HG02852 (cell line): ENCODE results near the gene FXN.
"Not testable (repeated sequence)": the region's sequence is repeated elsewhere in the genome, so short reads cannot be mapped to it uniquely, and the experiment has no call there.

Source experiments
- ATAC-seq: cut with Tn5 transposase; IDR thresholded peaks from one replicate; pipeline ENCODE4 v1.9.1; 2021; ENCODE audit warnings: mild to moderate bottlenecking, moderate library complexity; ENCODE audit not compliant: unreplicated experiment

The FXN gene

DNA sequence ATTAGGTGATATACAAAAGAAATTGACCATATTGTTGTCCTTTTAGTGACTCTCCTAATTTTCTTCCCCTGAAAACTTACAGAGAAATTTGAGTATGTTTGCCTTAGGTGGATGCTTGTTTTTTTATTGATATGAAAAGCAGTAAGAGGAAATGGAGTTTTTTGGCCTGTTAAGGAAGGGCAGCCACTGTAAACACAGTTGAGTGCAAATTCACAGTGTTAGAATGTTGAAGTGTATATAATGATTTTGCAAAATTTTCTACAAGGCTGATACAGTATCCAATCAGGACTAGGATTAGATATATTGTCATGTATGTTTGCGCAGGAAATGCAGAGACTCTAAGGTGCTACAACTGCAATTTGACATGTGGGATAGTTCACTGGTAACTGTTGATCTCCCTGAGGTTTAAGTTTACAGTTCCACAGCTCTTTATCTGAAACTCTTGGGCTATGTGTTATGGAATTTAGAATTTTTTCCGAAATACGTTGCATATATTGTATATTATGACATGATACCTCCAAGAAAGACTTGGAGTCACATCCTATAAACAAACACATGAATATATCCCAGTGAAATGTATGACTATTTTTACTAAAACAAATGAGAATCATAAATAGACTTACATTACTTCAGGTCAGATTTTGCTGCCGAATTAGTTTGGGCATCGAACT, 62.5 kb downstream of the FXN start:
- ATAC-seq = no peak

- not testable (repeated sequence) for ATAC-seq
Measured at GRCh38 chr9:69103348-69103996, 67.9 kb downstream of the FXN start.

DNA sequence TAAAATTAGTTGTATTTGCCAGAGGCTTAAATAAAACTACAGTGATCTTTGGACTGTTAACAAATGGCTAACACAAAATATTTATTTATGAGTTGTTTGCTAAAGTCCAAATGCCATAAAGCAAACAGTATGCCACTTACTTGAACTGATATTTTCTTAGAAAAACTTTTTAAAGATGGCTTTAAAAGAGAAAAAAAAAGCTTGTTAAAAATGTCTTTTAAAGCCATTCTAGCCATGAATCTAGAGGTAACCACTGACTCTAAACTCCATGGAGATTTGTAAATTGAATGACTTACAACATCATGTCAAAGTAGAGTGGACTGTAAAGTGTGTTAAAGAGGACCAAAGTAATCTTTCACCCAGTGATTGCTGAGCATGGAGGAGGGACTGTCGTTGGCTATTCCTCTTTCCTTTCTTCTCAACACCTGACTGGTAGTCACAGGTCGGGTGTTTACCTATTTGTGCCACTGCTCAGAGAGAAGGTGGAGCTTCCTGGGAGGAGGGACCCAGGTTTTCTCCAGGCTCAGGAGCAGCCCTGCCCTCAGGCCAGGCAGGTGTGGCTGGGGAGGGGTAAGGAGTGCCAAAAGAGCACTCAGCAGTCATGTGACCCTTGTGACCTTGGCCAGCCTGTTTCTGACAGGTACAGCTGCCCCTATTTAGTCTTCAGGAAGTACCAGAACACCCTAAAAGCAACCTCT, 69.4 kb downstream of the FXN start:
- no peak for ATAC-seq

DNA sequence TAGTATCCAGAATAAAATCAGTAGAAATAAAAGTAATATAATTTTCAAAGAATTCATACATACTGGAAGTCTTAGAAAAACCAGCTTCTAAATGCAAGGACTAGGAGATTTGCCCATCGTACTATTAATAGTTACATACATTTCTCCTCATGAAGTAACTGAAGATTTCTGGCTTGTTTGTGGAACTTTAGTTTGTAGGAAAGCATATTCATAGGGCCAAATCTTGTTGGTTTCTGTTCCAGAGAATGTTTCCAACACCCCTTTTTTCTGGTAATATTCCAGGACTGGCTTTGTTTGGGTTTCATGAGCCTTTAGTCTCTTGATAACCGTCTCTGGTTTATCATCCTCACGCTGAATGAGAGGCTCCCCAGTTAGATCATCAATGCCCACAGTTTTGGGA, 72.2 kb downstream of the FXN start:
- no peak for ATAC-seq

- not testable (repeated sequence) for ATAC-seq
Measured at GRCh38 chr9:69108706-69109105, 73.2 kb downstream of the FXN start.

DNA sequence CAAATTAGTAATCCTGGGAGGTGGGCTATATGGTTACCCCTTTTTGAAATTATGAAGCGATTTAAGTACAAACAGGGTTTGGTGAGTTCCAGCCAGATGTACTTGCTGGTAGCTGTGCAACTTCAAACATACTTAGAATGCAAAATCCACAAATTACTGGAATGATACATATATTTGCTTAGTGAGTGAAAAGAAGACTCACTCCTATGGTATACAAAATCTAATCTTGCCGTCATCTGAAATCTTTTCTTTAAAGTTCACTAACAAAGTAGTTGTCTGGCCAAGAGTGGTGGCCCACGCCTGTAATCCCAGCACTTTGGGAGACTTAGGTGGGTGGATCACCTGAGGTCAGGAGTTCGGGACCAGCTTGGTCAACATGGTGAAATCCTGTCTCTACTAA, 73.6 kb downstream of the FXN start:
- ATAC-seq = no peak

- ATAC-seq = not testable (repeated sequence)
Measured at GRCh38 chr9:69112646-69113045, 77.1 kb downstream of the FXN start.

DNA sequence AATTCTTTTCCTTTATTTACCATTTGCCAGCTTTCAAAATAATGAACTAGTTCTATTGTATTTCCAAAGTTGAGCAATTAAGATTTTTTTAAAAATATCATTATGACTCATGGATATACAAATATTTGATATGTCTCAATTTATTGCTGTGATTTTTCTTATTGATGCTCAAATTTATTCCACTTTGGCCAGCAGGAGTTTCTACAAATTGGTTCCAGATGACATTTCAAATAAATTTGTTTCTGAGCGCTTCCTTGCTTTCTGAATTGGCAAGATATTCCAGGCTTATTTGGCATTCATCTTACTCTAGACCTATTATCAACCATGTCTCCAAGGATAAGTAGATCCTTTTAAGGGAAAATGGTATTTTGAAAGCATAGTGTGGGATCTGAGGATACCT, 80.1 kb downstream of the FXN start:
- no peak for ATAC-seq

DNA sequence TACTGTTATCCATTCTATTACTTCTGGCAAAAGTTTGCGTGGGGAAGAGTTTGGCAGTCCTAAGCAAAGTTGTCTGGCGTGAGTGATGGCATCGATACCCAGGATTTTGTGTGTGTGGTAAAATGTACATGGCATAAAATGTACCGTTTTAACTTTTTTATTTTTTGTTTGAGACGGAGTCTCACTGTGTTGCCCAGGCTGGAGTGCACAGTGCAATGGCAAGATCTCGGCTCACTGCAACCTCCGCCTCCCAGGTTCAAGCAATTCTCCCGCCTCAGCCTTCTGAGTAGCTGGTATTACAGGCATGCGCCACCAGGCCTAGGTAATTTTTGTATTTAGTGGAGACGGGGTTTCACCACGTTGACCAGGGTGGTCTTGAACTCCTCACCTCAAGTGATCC, 83.1 kb downstream of the FXN start:
- ATAC-seq = no peak

DNA sequence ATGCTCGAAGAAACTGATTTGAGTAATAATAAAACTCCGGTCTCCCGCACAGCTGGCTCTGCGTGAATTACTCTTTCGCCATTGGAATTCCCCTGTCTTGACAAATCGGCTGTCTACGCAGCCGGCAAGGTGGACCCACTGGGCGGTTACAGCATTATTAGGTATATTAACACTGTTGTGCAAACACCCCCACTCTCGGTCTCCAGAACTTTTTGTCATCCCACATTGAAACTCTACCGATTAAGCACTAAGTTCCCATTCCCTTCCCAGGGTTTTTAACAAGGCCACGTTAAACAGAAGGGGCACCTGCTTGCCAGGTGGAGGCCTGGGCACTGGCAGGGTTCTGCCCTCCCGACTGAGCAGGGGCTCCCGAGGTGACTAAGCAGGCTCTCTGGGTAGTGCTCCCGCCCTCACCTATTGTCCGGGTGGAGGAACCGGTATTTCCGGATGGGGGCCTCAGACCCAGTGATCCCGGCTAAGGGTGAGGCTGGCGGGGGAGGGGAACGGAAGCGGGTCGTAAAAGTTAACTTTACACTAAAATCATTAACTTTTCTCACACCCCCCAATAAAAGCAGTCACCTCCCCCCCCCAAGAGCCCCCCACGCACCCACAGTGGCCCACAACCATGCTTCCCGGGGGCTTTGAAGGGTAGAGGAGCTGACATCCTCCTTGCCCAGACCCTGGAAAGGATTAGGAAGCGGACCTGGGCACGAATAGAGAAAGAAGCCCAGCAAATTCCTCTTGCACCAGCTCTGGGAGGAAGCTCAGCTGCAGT, 85.0 kb downstream of the FXN start:
- no peak for ATAC-seq

DNA sequence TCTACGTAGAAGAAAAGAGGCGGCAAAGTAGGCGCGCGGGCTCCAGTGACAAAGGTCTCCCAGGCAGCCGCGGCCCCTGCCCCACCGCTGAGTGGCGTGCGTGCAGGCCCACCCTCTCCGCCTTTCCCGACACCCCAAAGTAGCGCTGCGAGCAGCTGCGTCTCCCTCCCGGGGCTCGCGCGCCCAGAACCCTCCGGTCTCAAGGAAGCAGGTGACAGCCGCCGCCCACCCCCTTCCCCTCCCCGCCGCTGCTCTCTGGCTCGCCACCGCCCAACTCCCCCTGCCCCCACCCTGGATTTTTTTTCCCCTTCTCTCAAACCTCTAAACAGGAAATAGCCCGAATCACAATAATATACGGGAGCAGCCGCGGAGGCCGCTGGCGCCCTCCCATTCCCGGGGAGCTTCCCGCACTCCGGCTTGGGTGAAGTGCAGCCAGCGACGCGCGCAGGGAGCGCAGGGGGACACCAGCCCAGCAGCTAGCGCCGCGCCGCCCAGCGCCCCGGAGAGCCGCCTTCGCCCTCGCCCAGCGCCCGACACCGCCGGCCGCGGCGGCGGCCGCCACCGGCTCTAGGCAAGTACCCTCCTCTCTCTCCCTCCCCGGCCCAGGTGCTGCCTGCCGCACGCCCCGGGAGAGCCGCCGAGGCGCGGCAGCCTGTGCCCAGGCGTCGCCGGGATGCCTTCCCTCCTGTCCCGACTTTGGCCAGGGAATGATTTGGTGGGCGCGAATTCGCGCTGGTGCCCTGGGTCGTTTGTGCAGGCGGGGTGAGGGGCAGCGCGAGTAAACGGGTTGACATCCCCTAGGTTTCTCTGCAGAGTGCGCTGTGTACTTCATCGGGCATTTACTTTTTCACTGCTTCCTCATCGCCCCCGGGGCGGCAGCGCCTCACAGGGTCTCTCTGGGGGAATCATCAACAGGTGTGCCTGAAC, 85.9 kb downstream of the FXN start:
- ATAC-seq = peak; percentile 63

DNA sequence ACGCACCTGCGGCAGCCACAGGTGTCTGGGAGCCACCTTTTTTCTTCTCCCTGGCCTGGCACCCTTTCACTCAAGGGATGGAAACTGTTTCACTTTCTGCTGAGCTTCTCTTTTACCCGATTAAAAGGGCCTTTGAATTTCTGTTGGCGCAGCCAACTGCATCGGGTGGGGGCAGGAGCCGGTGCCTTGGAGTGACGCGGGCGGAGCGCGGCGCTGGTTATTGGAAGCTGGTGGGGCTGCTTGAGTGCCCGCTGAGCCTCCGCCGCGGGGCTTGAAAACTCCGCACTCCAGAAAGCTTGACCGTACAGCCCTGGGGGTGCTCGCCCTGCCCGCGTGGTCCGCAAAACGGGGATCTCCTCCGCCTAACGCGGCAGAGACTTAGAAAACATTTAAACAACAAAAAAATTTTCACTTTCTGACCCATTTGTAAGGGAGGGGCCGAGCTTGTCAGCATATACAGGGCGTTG, 86.6 kb downstream of the FXN start:
- ATAC-seq = peak; percentile 39

DNA sequence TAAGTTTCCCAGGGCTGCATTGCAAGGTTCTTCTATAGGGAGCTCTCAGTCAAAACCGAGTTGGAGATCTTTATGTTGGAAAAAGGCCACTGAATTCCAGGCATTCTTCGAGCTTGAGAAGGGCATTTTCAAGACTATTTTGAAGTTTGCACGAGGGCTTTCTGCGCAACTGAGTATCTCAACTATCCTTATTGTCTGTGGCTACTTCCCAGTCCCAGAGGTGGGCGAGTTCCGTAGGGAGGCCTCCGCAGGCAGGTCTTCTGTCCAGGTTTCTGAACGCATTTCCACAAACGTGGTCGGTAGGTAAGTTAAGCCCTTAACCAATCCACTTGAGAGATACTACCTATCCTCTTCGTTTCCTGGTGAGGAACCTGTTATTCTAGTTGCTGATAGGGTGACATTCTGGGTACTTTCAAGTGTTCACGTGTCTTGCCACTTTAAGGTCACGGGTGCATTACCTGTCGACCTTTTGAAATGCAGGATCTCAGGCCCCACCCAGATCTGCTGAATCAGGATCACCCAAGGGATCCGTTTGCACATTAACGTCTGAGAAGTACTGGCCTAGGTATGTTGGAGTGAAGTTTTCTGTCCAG, 87.1 kb downstream of the FXN start:
- ATAC-seq = no peak

DNA sequence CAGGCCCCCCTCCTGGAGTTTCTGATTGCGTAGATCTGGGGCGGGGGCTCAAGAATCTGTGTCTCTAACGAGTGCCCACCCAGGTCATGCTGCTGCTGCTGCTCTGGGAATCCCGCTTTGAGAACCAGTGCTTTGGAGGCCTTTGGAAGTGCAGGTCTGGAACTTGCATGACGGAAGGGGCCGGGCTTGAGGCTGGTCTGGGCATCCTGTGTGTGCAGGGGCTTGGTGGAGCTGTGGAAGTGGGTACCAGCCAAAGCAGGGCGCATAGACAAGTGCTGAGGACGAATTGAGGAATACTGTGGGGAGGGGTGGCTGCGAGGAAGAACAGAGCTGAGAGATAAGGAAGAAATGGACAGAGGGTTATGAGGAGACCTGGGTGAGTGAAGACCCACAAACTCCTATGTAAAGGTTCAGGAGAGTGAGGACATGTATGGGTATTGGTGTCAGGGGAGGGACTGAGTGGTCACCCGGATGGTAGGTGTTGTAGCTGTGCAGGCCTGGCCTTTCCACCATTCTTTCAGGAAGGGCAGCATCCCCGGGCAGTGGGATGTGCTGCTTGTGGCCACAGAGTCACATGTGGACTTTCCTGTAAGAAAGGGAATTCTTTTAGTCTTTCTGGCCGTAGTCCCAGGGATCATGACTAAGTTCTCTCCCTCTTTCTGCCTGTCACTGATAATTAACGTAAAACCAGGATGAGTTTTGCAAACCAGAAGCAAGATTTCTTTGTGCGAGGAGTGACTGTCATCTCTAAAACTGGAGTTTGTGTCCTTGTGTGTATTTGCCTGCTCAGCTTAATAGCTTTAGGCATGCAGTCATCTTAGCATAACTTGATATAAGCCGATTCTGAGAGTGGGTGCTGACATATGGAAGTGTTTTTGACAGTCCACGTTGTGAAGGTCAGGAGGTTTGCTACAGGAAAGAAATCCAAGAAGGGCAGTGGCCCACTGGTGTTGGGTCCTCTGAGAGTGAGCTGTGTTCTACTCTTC, 95.2 kb downstream of the FXN start:
- ATAC-seq = no peak

- no peak for ATAC-seq
Measured at GRCh38 chr9:69131682-69132081, 96.1 kb downstream of the FXN start.

GRCh38 chr9:69132361-69132760, 96.8 kb downstream of the FXN start:
- no peak for ATAC-seq

DNA sequence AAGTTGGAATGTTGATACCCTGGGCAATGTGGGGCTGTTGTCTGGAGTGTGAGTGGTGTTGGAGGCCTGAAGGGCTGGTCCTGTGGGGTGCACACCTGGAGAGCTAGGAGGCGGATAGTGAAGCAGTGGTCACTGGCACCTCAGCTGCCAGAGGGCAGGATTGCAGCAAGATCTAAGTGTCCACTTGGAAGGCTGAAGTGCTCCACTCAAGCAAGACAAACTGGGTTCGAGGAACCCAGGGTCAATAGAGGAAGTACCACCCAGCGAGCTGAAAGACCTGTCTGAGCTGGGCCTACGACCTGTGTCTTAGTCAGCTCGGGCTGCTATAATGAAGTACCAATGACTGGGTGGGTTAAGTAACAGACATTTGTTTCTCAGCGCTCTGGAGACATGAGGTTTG, 98.9 kb downstream of the FXN start:
- no peak for ATAC-seq

- no peak for ATAC-seq
Measured at GRCh38 chr9:69136185-69136584, 100.6 kb downstream of the FXN start.

DNA sequence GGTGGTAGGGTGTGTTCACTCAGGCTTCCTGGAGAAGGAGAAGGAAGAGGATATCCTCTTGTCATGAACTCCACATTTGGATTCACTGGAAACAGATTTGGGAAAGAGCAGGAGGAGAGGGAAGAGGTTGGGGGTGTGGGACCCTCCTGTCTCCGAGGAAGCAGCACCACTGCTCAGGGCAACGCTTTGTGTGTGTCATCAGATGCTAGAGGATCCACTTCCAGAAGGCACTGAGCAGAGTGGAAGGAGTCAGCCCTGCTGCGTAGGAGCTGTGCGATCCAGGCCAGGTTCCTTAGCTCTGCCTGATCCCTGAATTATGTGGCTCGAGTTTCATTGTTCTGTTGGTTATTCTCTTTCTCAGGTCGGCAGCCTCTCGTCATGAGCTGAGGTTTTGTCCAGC, 101.2 kb downstream of the FXN start:
- no peak for ATAC-seq
